GM19043 (cell line): ENCODE data around the gene MUC12.
"Not testable (repeated sequence)": the region's sequence is repeated elsewhere in the genome, so short reads cannot be mapped to it uniquely, and the experiment has no call there.

ENCODE experiments used
- ATAC-seq: cut with Tn5 transposase; IDR thresholded peaks from one replicate; pipeline ENCODE4 v1.9.1; 2021; ENCODE audit warnings: low read depth; ENCODE audit not compliant: unreplicated experiment

The MUC12 gene

GRCh38 chr7:100969066-100969615 lies at the start of gene MUC12:
Gene MUC12, plus strand, starts transcription at chr7:100969565. Its CDS starts 58 bp downstream, at chr7:100969623.
- ATAC-seq, result no peak

- not testable (repeated sequence) for ATAC-seq
Measured at GRCh38 chr7:100919779-100920437, 49.5 kb upstream of the MUC12 start.

GRCh38 chr7:100921039-100921438 lies 48.3 kb upstream of the MUC12 start:
- ATAC-seq, result no peak

GRCh38 chr7:100923616-100924015 lies 45.7 kb upstream of the MUC12 start:
- ATAC-seq, result not testable (repeated sequence)

GRCh38 chr7:100929808-100930174 lies 39.6 kb upstream of the MUC12 start:
- ATAC-seq, result no peak

- ATAC-seq, result no peak
Measured at GRCh38 chr7:100933734-100934133, 35.6 kb upstream of the MUC12 start.

- not testable (repeated sequence) for ATAC-seq
Measured at GRCh38 chr7:100935381-100935780, 34.0 kb upstream of the MUC12 start.

- not testable (repeated sequence) for ATAC-seq
Measured at GRCh38 chr7:100936167-100936566, 33.2 kb upstream of the MUC12 start.

- no peak for ATAC-seq
Measured at GRCh38 chr7:100942045-100942774, 27.2 kb upstream of the MUC12 start.

GRCh38 chr7:100943693-100944092 lies 25.7 kb upstream of the MUC12 start:
- no peak for ATAC-seq

- ATAC-seq, result no peak
Measured at GRCh38 chr7:100944138-100944537, 25.2 kb upstream of the MUC12 start.

- ATAC-seq, result no peak
Measured at GRCh38 chr7:100946111-100946510, 23.3 kb upstream of the MUC12 start.

GRCh38 chr7:100946766-100947365 lies 22.5 kb upstream of the MUC12 start:
- ATAC-seq, result no peak

GRCh38 chr7:100947792-100948191 lies 21.6 kb upstream of the MUC12 start:
- no peak for ATAC-seq

- no peak for ATAC-seq
Measured at GRCh38 chr7:100949227-100949932, 20.0 kb upstream of the MUC12 start, which contains the start of gene MUC3A. Gene MUC3A, plus strand, starts transcription at chr7:100949534. Its CDS starts 91 bp downstream, at chr7:100949625.

GRCh38 chr7:100949933-100950443 lies 19.4 kb upstream of the MUC12 start:
- ATAC-seq, result no peak

- no peak for ATAC-seq
Measured at GRCh38 chr7:100951172-100951571, 18.2 kb upstream of the MUC12 start.

GRCh38 chr7:100951888-100952560 lies 17.3 kb upstream of the MUC12 start:
- ATAC-seq, result no peak

GRCh38 chr7:100952641-100953040 lies 16.7 kb upstream of the MUC12 start:
- no peak for ATAC-seq

- ATAC-seq, result no peak
Measured at GRCh38 chr7:100957832-100958421, 11.4 kb upstream of the MUC12 start.
